ENCODE results near the gene CHMP5. TPM values are rescaled to one million over a fixed set of nuclear protein-coding genes. Genes with fewer than 3 reads are reported as not detected.

The CHMP5 gene
- total RNA-seq, 1 experiment from 2014 or later: 164 TPM

DNA sequence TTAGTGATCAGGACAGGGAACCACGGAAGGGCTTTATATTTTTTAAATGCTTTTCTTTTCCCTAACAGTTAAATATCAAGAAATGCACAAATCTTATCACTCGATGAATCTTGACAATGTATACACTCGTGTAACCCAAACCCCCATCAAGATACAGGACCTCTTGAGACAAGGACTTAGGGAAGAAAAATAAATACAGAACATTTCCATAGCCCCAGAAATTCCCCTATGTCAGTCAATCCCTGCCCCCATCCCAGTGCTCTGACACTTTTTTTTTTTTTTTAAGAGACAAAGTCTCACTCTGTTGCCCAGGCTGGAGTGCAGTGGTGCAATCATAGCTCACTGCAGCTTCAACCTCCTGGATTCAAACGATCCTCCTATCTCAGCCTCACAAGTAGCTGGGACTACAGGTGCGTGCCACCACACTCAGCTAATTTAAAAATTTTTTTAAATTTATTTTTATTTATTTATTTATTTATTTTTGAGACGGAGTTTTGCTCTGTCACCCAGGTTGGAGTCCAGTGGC is 22.2 kb upstream of the CHMP5 start:
- DNase-seq (ENCODE audit: low spot score): no peak

DNA sequence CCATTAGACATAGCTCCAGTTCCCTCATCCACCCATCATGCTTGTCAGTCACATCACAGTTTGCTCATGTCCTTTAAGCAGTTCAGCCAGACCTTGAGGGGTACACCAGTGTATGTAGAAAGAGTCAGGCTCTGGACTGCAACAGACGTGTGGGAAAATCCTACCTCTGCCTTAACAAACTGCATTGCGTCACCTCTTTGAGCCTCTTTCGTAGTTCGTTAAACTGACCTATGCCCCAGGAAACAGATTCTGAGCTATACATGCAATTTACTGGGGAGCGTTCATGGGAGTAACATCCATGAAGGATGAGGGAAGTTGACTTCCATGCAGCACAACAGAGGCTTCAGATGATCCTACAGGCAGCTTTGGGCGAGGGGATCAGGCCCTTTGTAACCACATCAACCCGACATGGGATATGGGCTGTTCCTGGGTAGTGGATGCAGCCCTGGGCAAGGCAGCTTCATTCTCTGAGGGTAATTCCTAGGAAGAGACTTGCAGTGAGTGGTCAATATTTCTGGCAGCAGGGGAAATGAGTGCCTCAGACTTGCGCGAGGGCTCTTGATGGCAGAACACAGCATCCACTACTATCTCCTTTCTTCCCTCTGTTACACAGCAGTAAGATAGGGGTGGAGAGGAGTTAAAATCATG is 20.6 kb upstream of the CHMP5 start:
- DNase-seq (ENCODE audit: low spot score): no peak

DNA sequence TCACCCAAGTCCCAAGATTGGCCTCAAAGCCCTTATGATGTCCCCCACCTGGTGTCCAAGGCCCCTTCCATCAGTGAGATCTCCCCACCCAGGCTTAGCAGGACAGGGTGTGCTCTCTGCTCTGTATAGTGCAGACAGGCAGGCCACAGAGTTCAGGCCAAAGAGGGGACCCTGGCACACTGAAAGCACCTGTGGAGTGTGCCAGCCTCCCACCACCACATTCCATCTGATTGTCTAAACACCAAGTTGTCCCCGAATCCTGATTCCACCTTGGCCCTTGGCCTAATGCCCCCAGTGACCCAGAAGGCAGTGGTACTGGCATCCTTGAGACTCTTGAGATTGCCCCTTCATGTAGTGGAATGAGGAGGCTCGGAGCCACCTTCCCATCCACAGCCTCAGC is 19.5 kb upstream of the CHMP5 start:
- no peak for DNase-seq (ENCODE audit: low spot score)

DNA sequence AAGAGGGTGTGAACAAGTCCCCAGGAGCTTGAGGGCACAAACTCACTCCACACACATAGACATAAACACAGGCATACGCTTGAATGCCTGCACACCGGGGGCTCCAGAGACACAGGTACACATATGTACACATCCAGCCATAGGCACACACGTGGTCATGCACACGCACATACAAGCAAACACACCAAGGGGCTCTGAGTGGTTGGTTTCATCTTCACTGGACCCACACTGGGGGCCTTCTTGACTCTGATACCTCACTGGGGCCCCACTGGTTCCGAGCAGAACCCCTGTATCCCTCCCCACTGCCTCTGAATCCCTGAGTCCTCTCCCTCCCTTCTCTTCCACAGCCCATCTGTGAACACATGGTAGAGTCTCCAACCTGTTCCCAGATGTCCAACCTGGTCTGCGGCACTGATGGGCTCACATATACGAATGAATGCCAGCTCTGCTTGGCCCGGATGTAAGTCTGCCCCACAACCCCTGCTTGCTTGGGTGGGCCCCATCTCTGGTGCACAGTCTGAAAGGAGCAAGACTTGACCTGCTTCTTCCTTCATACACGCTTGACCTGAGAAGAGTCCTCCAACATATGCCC is 18.5 kb upstream of the CHMP5 start:
- DNase-seq (ENCODE audit: low spot score): no peak

DNA sequence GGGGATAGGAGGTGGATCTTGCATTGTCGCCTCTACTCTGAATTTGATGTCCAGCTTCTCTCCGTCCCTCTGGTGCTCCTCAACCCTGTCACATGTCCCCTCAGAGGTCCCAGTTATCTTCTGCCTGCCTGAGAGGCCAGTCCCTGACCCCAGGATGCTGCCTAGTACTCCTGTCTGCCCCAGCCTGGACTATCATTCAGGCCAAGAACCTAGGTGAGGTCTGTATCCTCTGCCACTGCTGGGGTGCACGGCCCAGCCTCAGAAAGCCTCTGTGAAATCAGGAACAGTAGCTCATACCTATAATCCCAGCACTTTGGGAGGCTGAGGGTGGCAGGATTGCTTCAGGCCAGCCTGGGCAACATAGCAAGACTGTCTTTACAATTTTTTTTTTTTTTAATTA is 16.2 kb upstream of the CHMP5 start:
- DNase-seq (ENCODE audit: low spot score): no peak

DNA sequence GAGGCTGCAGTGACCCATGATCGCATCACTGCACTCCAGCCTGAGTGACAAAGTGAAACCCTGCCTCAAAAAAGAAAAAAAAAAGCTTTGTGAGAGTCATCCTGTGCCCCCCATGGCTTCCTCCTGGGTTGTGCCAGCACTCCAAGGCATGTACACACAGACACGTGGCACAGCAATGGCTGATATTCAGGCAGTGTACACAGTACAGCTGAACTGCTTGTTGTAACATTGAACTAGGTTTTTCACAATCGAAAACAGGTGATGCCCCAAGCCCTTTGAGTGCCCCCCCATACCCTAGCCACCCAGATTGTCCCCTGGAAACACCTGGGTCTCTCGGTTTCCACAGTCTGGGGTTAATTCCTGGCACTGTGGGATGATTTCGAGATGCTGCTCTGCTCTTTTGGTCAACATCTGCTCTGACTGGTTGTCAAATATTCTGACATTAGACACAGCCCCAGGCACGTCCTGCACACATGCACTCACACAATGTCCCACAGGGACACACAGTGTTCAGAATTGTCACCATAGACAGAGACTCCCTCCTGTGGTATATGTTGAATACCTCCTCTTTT is 15.7 kb upstream of the CHMP5 start:
- DNase-seq (ENCODE audit: low spot score): no peak

DNA sequence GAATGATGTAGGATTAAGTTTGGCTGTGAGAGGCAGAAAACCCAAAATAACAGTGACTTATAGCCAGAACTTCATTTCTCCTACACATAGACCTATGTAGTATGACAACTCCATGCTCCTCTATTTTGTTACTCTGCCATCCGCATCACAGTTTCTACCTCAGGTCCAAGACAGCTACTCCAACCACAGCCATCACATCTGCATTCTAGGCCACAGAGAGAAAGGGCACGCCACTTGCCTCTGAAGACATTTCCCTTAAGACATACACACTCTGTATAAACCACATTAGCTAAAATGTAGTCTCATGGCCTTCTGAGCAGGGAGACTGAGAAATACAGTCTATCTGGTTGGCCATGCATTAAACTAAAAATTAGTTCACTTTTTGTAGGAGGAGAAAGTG is 14.9 kb upstream of the CHMP5 start:
- DNase-seq (ENCODE audit: low spot score): no peak

DNA sequence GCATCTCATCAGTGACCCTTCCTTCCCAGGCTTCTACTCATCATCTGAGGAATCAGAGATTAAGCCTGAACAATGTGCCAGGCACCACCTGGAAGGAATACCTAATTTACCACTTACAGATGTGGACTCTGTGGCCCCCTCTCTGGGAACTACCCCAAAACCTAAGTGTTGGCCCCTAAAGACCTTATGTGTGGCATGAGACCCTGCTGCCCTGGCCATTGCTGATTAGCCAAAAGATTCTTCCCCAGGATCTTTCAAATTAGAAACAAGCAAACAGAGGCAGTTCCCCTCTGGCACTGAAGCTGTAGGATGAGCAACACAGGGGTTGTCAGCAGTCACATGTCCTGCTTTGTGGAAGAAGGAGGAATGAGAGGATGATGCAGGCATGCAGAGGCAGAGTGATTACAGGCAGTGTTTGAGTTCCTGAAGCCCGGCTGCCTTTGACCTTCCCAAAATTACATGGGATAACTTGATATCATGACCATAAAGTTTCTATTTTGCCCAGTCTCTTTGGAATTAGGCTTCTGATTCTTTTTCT is 14.3 kb upstream of the CHMP5 start:
- DNase-seq (ENCODE audit: low spot score): no peak

DNA sequence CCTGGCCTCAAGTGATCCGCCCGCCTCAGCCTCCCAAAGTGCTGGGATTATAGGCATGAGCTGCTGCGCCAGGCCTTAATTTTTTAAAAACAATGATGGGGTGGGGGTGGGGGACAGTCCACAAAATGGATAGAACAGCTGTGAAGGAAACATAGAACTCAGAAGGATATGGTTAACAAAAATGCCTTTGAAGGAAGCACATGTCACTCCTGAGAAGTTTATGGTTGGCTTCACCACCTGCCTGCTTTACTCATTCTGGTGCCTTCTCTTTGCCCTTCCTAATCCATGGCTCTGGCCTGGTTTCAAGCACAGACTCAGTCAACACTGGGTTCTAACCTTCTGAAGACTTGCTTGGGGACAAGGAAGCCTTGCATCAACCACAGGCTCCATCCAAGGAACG is 10.6 kb upstream of the CHMP5 start:
- DNase-seq (ENCODE audit: low spot score): no peak

DNA sequence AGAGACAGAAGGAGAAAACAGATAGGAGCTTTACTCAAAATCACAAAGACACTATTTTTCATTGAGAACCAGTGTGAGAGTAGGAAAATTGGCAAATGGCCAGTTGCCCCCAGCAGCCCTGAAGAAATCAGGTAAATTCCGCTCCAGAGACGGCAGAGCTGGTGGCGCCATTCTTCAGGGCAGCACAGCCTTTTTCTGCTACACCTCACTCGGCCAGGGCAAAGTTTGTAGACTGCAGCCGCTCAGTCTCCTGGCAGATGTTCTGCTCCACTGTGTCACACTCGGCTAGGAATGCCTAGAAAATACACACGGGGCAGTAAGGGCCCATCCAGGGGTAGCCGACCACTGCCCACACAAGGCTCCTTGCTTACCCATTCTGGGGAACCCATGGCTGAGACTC is 9.8 kb upstream of the CHMP5 start:
- DNase-seq (ENCODE audit: low spot score): no peak

DNA sequence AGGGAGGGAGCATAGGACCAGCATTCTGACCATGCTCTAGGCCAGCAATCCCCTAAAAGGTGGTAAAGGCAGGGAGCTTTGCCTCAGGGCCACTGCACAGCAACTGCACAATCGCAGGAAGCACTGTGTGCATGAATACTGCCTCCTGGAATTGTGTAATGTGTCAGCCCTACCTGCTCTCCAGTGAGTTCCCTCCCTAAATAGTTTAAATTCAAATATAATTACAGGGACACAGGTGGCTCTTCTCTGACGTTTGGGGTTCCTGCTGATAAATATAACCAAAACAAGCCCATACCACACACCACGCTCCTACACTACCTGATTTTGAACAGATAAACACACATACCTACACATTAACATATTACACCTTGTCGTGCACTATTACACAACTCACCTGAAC is 9.4 kb upstream of the CHMP5 start:
- DNase-seq (ENCODE audit: low spot score): no peak

DNA sequence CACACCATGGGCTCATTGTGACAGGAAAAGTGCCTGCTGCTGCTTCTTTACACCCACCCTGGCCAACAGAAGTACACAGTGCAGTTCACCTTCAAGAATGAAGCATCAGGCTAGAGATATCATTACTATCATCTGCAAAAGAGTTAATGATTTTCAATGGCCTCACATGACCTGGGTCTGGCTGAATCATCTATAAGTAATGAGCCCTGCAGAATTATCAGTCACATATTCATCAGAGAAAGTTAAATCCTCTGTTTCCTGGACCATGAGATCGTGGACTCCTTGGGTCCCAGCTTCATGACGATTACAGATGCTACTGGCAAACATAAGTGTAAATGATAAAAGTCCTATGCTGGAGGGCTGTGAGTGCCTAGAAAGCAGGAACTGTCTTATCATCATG is 8.6 kb upstream of the CHMP5 start:
- no peak for DNase-seq (ENCODE audit: low spot score)

DNA sequence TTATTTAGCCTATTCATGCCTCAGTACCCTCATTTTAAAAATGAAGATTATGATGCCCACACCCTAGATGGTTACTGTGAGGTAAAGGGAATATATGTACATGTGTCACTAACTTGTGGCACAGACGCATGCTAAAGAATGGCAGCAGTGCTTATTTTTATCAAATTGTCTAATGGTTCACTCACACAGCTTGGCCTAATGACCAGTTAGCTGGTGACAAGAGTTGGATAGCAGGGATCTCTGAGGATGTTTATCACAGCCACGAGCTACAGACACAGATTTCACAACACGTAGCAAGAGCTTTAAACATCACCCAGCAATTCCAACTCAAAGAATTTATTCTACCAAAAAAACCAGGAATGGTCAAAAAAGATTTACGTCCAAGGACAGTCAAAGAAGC is 7.6 kb upstream of the CHMP5 start:
- DNase-seq (ENCODE audit: low spot score): no peak

DNA sequence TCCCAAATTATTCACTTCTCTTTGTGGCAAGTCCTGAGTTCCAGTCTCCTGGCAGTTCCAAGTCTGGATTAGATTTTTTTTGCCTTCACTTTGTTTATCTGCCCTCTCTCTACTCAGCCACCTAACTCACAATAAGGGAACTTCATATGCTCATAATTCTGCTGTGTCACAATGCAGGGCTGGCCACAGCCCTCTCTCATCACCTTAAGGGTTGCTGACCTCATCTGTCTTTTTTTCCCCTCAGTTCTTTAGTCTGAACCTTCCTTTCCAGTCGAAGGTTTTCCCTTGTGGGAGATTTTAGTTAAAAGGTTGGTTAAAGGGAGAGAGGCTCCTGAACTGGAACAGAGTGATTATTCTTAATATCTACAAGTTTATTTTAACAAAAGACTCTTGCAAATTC is 4.5 kb upstream of the CHMP5 start:
- DNase-seq (ENCODE audit: low spot score): no peak

DNA sequence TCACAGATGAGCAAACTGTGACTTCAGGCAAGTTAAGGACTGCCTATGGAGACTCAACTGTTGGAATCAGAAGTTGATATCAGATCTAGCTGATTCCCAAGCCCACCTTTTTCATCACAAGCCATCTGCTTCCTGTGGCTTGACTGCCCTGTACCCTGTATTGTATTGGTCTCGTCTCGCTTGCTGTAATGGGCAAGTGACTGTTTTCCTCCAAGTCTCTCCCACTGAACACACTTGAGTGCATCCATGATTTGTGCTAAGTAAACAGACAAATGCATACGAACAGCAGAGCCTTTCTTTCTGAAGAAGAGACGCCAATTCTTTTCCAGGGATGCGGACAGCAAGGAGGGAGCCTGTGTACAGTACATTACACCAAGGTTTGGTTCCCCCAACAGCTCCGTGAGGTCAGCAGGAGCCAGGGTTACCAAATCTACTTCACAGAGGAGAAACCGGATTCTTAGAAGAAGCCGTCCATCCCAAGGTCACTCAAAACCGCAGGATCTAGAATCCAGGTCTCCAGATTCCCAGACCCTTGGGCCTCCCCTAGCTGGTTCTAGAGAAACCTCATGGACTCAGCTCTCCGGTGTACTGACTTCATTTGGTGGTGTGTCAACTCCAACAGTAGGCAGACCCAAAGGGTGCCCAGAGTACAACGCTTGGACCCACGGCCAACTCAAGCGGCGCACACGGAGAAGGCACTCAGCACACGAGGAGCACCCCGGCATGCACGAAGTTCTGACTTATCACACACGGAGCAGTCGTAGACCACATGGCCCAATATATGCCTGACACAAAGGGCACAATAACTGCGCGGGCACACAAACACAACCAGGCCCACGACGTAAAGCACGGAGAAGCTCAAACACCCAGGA is 1.5 kb upstream of the CHMP5 start:
- no peak for DNase-seq (ENCODE audit: low spot score)

DNA sequence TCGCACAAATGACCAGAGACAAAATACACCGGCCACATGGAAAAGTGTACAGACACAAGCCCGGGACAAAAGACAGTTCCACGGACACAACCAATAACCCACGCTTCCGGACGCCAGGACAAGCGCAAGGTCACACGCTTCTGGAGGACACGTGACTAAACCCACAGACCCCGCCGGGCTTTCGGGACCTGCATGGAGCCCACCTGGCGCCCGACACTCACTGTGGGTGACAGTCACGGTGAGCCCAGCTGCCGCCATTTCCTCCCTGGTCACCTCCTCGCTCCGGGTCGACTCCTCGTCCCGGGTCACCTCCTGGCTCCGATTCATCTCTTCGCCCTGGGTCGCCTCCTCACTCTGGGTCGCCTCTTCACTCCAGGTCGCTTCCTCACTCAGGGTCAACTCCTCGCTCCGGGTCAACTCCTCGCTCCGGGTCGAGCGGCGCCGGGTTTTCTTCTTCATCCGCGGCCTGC is 811 bp upstream of the CHMP5 start:
- DNase-seq (ENCODE audit: low spot score): no peak

DNA sequence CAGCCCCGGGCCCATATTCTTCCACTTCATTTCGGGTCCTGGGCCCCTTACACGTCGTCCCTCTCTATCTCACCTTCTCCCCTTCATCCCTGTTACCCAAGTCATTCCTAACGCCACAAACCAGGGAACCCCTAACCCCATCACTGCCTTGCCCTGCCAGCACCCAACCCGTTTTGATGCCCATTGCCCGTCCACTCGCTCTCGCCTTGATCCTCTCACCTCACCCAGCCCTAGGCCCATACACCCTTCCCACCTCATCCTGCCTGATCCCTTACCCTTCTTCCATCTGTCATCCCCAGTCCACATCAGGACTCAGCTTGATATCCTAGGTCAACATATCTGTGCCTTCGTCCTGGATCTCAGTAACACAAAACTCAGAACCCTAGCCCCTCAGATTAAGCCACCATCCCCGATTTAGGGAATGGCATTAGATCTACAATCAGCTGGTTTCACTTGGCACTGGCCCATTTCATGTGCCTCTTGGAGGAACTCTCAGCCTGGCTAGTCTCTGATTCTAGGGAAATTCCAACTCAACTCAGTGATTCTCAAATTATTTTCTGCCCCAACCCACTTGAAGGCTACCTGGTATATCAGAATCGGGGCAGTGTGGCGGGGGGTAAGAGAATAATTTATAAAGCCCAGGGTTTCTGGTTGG is 489 bp downstream of the CHMP5 start:
- no peak for DNase-seq (ENCODE audit: low spot score)

DNA sequence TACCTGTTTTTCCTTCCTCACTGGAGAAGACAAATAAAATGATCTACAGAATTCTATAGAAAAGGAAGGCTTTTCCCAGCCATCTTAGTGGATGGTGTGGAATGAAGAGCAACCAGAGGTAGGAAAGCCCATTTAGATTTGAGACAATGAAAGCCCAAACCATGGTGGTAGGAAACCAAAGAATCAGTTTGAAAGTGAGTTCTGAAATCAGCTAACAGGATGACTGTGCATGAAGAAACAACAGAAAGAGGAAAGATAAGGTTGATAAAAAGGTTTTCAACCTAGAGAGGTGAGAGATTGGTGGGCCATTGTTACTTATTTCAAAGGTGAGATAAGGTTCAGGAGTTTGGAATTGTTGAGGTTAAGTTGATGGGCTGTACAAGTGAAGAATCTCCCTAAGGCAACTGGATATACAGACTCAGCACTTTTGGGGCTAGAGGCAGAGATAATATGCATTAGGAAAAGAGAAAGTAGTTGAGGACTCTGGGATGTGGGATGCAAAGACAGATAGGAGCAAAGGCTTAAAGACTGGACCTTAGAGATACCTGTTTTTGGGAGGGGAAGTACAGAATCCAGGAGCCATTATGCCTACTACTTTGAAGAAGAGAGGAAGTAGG is 2.4 kb downstream of the CHMP5 start:
- no peak for DNase-seq (ENCODE audit: low spot score)

DNA sequence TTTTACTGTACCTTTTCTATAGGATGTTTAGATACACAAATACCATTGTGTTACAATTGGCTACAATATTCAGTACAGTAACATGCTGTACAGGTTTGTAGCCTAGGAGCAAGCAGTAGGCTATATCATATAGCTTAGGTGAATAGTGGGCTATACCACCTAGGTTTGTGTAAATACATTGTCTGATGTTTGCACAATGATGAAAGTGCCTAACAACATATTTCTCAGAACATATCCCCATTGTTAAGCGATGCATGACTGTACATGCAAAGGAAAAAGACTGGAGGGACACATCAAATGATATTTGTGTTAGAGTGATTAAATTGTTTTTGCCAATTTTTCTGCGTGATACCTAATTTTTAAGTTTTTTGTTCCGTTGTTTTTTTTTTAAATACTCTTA is 5.3 kb downstream of the CHMP5 start:
- DNase-seq (ENCODE audit: low spot score): no peak

DNA sequence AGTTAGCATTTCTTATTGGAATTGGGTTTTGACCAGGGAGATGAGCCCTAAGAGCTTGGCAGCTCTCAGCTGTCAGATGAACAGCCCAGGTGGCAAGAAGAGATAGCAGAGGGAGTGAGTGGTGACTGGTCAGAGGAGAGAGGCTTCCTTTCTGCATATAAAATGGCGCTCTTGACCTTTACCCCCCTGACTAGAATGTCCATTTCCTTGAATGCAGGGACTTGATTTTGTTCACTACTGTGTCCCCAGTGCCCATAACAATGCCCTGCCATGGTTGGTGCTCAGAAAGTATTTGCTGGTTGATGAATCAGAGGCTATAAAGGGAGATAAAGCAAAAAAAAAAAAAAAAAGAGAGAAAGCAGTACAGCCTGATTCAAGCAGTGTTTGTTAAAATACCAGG is 7.2 kb downstream of the CHMP5 start:
- DNase-seq (ENCODE audit: low spot score): no peak

Measured in H4 (cell line).